DOHH2 (cell line): Measurements from ENCODE around the gene TMEM191B.
"Not testable (repeated sequence)": the region's sequence is repeated elsewhere in the genome, so short reads cannot be mapped to it uniquely, and the experiment has no call there.

Experiments
- H3F3A ChIP-seq: fragments of 200-600 bp; sonication (generic), shearing (Covaris generic); 2 replicates; pipeline ENCODE4 v1.6.0; 2016; ENCODE audit warnings: antibody characterized with exemption, mild to moderate bottlenecking; ENCODE audit not compliant: control insufficient read depth, insufficient read depth
- H3K27ac ChIP-seq: fragments of 200-600 bp; sonication (generic); 2 replicates; pipeline ENCODE4 v1.5.1; 2014; ENCODE audit warnings: low read depth, mild to moderate bottlenecking, low read length, moderate library complexity
- H3K27me3 ChIP-seq: fragments of 200-600 bp; sonication (generic); 2 replicates; pipeline ENCODE4 v1.6.1; 2014; ENCODE audit warnings: mild to moderate bottlenecking, low read length, mixed read lengths; ENCODE audit not compliant: control insufficient read depth
- H3K36me3 ChIP-seq: fragments of 200-600 bp; sonication (generic); 2 replicates; pipeline ENCODE4 v1.6.1; 2014; ENCODE audit warnings: mild to moderate bottlenecking, low read length, moderate library complexity, mixed read lengths; ENCODE audit not compliant: control insufficient read depth
- H3K4me1 ChIP-seq: fragments of 200-600 bp; sonication (generic); 2 replicates; pipeline ENCODE4 v1.6.1; 2014; ENCODE audit warnings: mild to moderate bottlenecking, low read length, mixed read lengths; ENCODE audit not compliant: control insufficient read depth
- H3K4me2 ChIP-seq: fragments of 200-600 bp; sonication (generic); 2 replicates; pipeline ENCODE4 v1.6.0; 2014; ENCODE audit warnings: mild to moderate bottlenecking, low read length, moderate library complexity
- H3K4me3 ChIP-seq: fragments of 200-600 bp; sonication (generic); 2 replicates; pipeline ENCODE4 v1.5.1; 2014; ENCODE audit warnings: mild to moderate bottlenecking, low read length, mixed read lengths
- H3K79me2 ChIP-seq: fragments of 200-600 bp; sonication (generic); 2 replicates; pipeline ENCODE4 v1.6.1; 2014; ENCODE audit warnings: mild to moderate bottlenecking, low read length, mixed read lengths; ENCODE audit not compliant: control insufficient read depth
- H3K9me2 ChIP-seq: fragments of 200-600 bp; sonication (generic); replicated peaks from 2 replicates; pipeline ENCODE4 v1.6.1; 2014; ENCODE audit warnings: mild to moderate bottlenecking, low read length, mixed read lengths; ENCODE audit not compliant: control insufficient read depth
- H3K9me3 ChIP-seq: fragments of 200-600 bp; sonication (generic); 2 replicates; pipeline ENCODE4 v1.6.1; 2014; ENCODE audit warnings: antibody characterized with exemption, low read length, mixed read lengths; ENCODE audit not compliant: control insufficient read depth, insufficient read depth
- H4K20me1 ChIP-seq: fragments of 200-600 bp; sonication (generic); 2 replicates; pipeline ENCODE4 v1.6.0; 2014; ENCODE audit warnings: low read depth, mild to moderate bottlenecking, antibody characterized with exemption, low read length, moderate library complexity; ENCODE audit not compliant: control insufficient read depth, insufficient read depth

Gene TMEM191B

DNA sequence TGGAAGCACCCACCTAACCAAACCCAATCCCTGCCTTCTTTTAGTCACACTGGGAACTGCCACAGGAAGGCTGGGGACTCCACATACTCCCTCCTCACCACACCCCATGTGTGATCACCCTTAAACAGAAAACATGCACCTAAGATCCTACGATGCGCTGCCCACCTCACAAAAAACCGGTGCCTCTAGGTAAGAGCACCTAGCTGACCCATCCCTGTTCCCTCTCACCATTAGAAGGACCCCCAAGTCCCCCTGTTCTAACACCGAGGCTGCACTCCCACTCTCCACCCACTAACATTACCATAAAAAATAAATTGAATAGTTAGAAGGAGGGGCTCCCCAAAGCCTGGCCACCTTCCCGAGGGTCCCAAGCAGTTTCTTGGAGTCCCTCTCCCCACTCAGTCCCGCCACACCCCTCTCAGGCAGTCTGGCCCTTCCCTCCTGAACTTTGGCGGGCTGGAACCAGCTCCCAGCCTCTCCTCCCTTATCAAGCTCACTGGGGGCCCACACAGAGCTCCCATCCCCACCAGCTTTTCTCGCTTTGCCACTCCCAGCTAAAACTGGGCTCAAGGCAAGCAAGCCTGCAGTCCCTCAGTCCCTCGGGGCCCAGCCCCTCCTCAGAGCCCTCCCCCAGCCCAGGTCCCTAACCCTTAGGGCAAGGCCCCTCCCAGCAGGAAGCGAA lies 46.0 kb downstream of the TMEM191B start:
- H3K79me2 ChIP-seq, H4K20me1 ChIP-seq, H3K4me1 ChIP-seq, H3K36me3 ChIP-seq, H3K4me2 ChIP-seq, H3K27ac ChIP-seq, H3K9me2 ChIP-seq, H3K4me3 ChIP-seq, H3K27me3 ChIP-seq, H3F3A ChIP-seq, H3K9me3 ChIP-seq: not testable (repeated sequence)

DNA sequence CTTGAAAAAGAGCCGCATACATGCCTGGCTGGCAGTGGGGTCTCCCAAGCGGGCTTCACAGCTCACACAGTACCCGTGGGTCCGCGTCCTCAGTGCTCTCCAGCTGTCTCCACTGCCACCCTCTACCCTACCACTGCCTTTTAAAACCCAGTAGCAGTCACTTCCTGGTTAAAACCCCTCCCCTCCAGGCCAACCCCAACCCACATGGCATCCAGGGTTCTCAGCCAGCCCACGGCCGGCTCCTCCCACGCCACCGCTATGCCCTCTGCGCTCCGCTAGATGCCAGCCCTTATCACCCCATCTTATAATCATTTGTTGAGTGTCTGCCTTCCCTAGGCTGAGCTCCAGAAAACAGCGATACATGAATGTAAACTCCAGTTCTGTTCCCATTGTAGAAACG lies 47.0 kb downstream of the TMEM191B start:
- H3K9me3 ChIP-seq, result not testable (repeated sequence)

DNA sequence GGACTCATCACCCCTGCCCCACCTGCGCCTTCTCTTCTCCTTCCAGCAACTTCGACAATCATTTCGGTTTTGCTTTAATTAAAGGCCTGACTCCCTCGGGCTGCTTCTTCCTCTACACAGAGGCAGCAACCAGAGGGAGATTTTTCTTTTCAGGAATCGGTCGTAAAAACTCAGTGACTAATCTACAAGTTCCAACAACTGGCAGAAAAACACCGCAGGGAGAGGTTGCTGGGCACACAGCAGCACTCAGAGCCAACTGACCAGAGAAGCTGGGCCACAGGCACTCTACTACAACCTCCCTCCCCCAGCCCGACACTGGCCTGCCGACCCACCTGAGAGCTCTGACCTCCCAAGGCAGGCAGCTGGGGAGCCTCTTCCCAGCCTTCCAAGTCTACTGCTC lies 48.1 kb downstream of the TMEM191B start:
- H3K79me2 ChIP-seq, H3K9me2 ChIP-seq, H3K27ac ChIP-seq, H3K36me3 ChIP-seq, H4K20me1 ChIP-seq, H3F3A ChIP-seq, H3K4me1 ChIP-seq, H3K4me3 ChIP-seq, H3K4me2 ChIP-seq, H3K9me3 ChIP-seq, H3K27me3 ChIP-seq: not testable (repeated sequence)

More for the DNA sequence above, 47.0 kb downstream of the TMEM191B start:
- H4K20me1 ChIP-seq, H3K79me2 ChIP-seq, H3K27me3 ChIP-seq, H3K4me3 ChIP-seq, H3F3A ChIP-seq, H3K4me2 ChIP-seq, H3K9me2 ChIP-seq, H3K4me1 ChIP-seq, H3K36me3 ChIP-seq, H3K27ac ChIP-seq: not testable (repeated sequence)

GRCh38 chr22:18577090-18577818 lies 49.7 kb downstream of the TMEM191B start:
- H3F3A ChIP-seq, H3K9me3 ChIP-seq, H3K4me3 ChIP-seq, H3K27ac ChIP-seq, H3K36me3 ChIP-seq, H3K79me2 ChIP-seq, H4K20me1 ChIP-seq, H3K4me2 ChIP-seq, H3K27me3 ChIP-seq, H3K9me2 ChIP-seq, H3K4me1 ChIP-seq: not testable (repeated sequence)

DNA sequence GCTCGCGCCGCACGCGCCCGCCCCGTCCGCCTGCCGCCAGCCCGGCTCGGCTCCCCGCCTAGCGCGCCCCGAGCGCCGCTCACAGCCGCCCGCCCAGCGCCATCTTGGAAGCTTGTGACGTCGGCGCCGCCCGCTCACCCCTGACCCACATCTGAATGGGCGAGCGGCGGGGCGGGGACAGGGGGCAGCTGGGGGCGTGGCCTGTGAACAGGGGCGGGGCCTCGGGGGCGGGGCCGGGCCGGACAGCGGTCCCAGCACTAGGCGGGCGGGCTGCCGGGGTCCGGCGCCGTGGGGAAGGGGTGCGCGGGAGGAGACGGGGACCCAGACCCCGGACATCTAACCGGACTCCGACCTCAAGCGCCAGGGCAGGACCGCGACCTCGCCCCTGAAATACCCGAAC lies 50.2 kb downstream of the TMEM191B start:
- H4K20me1 ChIP-seq, H3K4me1 ChIP-seq, H3K9me2 ChIP-seq, H3F3A ChIP-seq, H3K9me3 ChIP-seq, H3K27me3 ChIP-seq, H3K36me3 ChIP-seq, H3K4me3 ChIP-seq, H3K4me2 ChIP-seq, H3K79me2 ChIP-seq, H3K27ac ChIP-seq: not testable (repeated sequence)
